ENCODE measurements around the gene MZF1. TPM values are rescaled to one million over a fixed set of nuclear protein-coding genes. Genes with fewer than 3 reads are reported as not detected.

MZF1 gene
- total and polyA plus RNA-seq, 9 of the 15 experiments (the other 6 are each of a cell fraction or from before 2014, with no cell fraction given): 0.31 to 29.3 (median 11.5) TPM

DNA sequence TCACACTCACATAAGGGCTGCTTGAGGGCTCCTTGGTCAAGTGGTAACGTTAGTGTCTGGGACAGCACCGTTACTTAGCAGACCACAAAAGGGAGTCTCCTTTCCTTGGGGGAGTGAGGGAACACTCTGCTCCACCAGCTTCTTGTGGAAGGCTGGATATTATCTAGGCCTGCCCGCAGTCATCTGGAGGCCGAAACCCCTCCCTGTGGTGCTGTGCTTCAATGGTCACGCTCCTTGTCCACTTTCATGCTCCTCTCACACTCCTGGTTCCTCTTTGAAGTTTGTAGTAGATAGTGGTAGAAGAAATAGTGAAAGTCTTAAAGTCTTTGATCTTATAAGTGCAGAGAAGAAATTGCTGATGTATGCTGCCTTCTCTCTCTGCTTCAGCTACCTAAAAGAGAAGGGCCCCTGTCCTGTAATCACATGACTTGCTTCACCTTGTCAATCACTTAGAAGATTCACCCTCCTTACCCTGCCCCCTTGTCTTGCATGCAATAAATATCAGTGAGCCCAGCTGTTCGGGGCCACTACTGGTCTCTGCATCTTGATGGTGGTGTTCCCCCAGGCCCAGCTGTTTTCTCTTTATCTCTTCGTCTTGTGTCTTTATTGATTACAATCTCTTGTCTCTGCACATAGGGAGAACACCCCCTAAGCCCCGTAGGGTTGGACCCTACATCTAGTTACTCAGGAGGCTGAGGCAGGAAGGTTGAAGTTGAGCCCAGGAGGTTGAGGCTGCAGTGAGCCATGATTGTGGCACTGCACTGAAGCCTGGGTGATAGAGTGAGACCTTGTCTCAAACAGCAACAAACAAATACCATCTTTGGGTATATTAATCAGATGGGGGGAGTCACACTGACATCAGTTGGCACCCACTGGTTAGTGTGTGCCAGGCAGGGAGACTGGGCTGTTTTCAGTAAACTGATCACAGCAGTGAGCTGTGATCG, 11.6 kb upstream of the MZF1 start (continued):
- TF ChIP-seq, protein P1, sequence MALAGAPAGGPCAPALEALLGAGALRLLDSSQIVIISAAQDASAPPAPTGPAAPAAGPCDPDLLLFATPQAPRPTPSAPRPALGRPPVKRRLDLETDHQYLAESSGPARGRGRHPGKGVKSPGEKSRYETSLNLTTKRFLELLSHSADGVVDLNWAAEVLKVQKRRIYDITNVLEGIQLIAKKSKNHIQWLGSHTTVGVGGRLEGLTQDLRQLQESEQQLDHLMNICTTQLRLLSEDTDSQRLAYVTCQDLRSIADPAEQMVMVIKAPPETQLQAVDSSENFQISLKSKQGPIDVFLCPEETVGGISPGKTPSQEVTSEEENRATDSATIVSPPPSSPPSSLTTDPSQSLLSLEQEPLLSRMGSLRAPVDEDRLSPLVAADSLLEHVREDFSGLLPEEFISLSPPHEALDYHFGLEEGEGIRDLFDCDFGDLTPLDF (CRISPR knock-in tag; IDR thresholded peaks at IDR 0.05): no peak
- TF ChIP-seq, protein P2, sequence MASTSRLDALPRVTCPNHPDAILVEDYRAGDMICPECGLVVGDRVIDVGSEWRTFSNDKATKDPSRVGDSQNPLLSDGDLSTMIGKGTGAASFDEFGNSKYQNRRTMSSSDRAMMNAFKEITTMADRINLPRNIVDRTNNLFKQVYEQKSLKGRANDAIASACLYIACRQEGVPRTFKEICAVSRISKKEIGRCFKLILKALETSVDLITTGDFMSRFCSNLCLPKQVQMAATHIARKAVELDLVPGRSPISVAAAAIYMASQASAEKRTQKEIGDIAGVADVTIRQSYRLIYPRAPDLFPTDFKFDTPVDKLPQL (IDR thresholded peaks at IDR 0.05; ENCODE audit: extremely low read depth, insufficient read length): no peak
- TF ChIP-seq, protein P3, sequence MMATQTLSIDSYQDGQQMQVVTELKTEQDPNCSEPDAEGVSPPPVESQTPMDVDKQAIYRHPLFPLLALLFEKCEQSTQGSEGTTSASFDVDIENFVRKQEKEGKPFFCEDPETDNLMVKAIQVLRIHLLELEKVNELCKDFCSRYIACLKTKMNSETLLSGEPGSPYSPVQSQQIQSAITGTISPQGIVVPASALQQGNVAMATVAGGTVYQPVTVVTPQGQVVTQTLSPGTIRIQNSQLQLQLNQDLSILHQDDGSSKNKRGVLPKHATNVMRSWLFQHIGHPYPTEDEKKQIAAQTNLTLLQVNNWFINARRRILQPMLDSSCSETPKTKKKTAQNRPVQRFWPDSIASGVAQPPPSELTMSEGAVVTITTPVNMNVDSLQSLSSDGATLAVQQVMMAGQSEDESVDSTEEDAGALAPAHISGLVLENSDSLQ (IDR thresholded peaks at IDR 0.05): peak; percentile 81
- TF ChIP-seq MEF2D (tag; conservative IDR thresholded peaks at IDR 0.05; ENCODE audit: low read depth) (0 out of 2 replicates have a peak, but pooled peaks have one; percentile 38), SIRT6 (IDR thresholded peaks at IDR 0.05; ENCODE audit: low read depth, low read length) (no peak), NR4A1 (CRISPR knock-in tag; IDR thresholded peaks at IDR 0.05) (no peak), NR4A1 (tag; IDR thresholded peaks at IDR 0.05) (peak; percentile 79), RB1 (IDR thresholded peaks at IDR 0.05; ENCODE audit: low read depth) (no peak), MIER1 (IDR thresholded peaks at IDR 0.05; ENCODE audit: low read depth) (no peak)
- TF ChIP-seq, protein P4, sequence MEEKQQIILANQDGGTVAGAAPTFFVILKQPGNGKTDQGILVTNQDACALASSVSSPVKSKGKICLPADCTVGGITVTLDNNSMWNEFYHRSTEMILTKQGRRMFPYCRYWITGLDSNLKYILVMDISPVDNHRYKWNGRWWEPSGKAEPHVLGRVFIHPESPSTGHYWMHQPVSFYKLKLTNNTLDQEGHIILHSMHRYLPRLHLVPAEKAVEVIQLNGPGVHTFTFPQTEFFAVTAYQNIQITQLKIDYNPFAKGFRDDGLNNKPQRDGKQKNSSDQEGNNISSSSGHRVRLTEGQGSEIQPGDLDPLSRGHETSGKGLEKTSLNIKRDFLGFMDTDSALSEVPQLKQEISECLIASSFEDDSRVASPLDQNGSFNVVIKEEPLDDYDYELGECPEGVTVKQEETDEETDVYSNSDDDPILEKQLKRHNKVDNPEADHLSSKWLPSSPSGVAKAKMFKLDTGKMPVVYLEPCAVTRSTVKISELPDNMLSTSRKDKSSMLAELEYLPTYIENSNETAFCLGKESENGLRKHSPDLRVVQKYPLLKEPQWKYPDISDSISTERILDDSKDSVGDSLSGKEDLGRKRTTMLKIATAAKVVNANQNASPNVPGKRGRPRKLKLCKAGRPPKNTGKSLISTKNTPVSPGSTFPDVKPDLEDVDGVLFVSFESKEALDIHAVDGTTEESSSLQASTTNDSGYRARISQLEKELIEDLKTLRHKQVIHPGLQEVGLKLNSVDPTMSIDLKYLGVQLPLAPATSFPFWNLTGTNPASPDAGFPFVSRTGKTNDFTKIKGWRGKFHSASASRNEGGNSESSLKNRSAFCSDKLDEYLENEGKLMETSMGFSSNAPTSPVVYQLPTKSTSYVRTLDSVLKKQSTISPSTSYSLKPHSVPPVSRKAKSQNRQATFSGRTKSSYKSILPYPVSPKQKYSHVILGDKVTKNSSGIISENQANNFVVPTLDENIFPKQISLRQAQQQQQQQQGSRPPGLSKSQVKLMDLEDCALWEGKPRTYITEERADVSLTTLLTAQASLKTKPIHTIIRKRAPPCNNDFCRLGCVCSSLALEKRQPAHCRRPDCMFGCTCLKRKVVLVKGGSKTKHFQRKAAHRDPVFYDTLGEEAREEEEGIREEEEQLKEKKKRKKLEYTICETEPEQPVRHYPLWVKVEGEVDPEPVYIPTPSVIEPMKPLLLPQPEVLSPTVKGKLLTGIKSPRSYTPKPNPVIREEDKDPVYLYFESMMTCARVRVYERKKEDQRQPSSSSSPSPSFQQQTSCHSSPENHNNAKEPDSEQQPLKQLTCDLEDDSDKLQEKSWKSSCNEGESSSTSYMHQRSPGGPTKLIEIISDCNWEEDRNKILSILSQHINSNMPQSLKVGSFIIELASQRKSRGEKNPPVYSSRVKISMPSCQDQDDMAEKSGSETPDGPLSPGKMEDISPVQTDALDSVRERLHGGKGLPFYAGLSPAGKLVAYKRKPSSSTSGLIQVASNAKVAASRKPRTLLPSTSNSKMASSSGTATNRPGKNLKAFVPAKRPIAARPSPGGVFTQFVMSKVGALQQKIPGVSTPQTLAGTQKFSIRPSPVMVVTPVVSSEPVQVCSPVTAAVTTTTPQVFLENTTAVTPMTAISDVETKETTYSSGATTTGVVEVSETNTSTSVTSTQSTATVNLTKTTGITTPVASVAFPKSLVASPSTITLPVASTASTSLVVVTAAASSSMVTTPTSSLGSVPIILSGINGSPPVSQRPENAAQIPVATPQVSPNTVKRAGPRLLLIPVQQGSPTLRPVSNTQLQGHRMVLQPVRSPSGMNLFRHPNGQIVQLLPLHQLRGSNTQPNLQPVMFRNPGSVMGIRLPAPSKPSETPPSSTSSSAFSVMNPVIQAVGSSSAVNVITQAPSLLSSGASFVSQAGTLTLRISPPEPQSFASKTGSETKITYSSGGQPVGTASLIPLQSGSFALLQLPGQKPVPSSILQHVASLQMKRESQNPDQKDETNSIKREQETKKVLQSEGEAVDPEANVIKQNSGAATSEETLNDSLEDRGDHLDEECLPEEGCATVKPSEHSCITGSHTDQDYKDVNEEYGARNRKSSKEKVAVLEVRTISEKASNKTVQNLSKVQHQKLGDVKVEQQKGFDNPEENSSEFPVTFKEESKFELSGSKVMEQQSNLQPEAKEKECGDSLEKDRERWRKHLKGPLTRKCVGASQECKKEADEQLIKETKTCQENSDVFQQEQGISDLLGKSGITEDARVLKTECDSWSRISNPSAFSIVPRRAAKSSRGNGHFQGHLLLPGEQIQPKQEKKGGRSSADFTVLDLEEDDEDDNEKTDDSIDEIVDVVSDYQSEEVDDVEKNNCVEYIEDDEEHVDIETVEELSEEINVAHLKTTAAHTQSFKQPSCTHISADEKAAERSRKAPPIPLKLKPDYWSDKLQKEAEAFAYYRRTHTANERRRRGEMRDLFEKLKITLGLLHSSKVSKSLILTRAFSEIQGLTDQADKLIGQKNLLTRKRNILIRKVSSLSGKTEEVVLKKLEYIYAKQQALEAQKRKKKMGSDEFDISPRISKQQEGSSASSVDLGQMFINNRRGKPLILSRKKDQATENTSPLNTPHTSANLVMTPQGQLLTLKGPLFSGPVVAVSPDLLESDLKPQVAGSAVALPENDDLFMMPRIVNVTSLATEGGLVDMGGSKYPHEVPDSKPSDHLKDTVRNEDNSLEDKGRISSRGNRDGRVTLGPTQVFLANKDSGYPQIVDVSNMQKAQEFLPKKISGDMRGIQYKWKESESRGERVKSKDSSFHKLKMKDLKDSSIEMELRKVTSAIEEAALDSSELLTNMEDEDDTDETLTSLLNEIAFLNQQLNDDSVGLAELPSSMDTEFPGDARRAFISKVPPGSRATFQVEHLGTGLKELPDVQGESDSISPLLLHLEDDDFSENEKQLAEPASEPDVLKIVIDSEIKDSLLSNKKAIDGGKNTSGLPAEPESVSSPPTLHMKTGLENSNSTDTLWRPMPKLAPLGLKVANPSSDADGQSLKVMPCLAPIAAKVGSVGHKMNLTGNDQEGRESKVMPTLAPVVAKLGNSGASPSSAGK (IDR thresholded peaks at IDR 0.05): peak; percentile 60

Measured in K562 (cell line).